ENCODE data around the gene ZNF384.
"Not testable (repeated sequence)": the region's sequence is repeated elsewhere in the genome, so short reads cannot be mapped to it uniquely, and the experiment has no call there.

Gene ZNF384

DNA sequence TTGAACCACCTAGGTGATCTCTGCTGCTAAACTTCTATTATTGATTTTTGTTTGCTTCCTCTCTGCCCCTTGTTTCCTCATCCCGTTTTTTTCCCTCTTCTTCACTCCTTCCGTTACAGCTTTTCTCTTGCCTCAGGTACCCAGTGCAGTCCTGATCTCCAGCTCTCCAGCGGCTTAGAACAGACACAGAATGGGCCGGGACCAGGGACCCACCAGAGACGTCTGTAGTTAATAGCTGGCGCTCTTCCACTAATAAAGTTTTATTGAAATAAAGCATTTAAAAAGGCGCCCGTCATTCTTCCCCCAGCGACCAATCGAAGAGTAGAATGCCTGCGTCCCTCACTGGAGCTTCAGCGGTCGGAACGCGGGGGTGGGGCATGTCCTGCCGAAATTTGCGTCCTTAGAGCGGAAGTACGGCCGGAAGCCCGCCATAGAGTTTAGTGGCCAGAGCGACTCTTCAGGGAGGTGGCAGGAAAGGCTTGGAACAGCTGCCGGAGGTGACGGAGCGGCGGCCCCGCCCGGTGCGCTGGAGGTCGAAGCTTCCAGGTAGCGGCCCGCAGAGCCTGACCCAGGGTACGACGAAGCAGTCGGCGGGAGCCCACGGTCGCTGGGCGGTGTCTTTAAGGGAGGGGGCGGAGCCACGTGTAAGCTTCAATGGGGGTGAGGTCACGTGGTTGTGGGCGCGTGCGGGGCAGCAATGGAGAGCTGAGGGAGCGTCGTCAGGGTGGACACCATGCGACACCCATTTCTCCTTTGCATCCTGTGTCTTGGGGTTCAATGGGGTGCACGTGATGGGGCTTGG, 34.6 kb upstream of the ZNF384 start, which contains the start of gene COPS7A:
Gene COPS7A, plus strand, starts transcription at position 440 of the 802 bp plus-strand sequence. CDS start 611 bp downstream, outside the sequence.
- H4K20me1 ChIP-seq: no peaks in the 10 kb centered on the region
- H3K4me3 ChIP-seq: peak within 1 kb of the TSS; percentile 71
- H3K36me3 ChIP-seq: peaks cover 29% of the 10 kb centered on the region
- TF ChIP-seq Cebpa-rat (IDR thresholded peaks at IDR 0.05): no peak
- H3K27me3 ChIP-seq: no peaks in the 10 kb centered on the region
- peak within 1 kb of the TSS; percentile 79 for H3K27ac ChIP-seq
- no peaks in the 10 kb centered on the region for H3K9me3 ChIP-seq
- peak within 1 kb of the TSS; percentile 91 for H3K4me2 ChIP-seq
- peak within 1 kb of the TSS; percentile 62 for H3K9ac ChIP-seq
- peaks cover 16% of the 10 kb centered on the region for H3K4me1 ChIP-seq

DNA sequence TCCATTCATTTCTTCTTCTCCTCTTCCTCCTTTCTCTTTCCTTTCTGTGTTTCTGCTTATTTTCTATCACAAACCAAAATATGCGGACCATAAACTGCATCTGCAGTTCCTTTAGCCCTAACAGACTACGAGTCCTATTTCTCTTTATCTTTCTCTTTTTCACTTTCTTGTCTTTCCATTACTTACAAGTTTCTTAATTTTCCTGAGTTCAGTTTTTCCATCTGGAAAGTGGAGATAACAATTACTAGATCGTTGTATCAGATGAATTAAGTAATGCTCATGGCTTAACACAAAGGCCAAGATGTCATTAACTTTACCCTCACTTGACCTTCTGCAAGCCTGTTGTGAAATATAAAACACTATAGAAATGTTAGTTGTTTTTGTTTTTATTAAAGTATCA, 33.7 kb upstream of the ZNF384 start:
- Histone ChIP-seq H3K4me3 (no peak overlapping the region), H3K4me2 (peak overlapping the region; percentile 91; the same call in 1 of the 2 replicates), H3K4me1 (peaks cover 16% of the 10 kb centered on the region), H3K9ac (no peak overlapping the region), H3K27ac (no peak overlapping the region), H3K36me3 (peaks cover 19% of the 10 kb centered on the region), H4K20me1 (no peaks in the 10 kb centered on the region), H3K27me3 (no peaks in the 10 kb centered on the region), H3K9me3 (no peaks in the 10 kb centered on the region)
- TF ChIP-seq Cebpa-rat (IDR thresholded peaks at IDR 0.05): no peak

DNA sequence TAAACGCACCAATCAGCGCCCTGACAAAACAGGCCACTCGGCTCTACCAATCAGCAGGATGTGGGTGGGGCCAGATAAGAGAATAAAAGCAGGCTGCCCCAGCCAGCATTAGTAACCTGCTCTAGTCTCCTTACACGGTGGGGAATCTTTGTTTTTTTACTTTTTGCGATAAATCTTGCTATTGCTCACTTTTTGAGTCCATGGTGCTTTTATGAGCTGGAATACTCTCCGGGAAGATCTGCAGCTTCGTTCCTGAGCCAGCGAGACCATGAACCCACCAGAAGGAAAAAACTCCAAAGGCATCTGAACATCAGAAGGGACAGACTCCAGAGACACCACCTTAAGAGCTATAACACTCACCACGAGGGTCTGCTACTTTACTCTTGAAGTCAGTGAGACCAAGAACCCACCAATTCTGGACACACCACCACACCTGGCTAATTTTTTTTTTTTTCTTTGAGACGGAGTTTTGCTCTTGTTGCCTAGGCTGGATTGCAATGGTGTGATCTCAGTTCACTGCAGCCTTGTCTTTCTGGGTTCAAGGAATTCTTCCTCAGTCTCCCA, 27.8 kb upstream of the ZNF384 start:
- TF ChIP-seq Cebpa-rat (IDR thresholded peaks at IDR 0.05): no peak
- Histone ChIP-seq H3K36me3 (no peaks in the 10 kb centered on the region), H3K9me3 (no peaks in the 10 kb centered on the region), H3K9ac (no peak overlapping the region), H3K4me1 (no peaks in the 10 kb centered on the region), H3K27me3 (no peaks in the 10 kb centered on the region), H3K4me3 (no peak overlapping the region), H3K27ac (no peak overlapping the region), H4K20me1 (no peaks in the 10 kb centered on the region), H3K4me2 (no peak overlapping the region)

DNA sequence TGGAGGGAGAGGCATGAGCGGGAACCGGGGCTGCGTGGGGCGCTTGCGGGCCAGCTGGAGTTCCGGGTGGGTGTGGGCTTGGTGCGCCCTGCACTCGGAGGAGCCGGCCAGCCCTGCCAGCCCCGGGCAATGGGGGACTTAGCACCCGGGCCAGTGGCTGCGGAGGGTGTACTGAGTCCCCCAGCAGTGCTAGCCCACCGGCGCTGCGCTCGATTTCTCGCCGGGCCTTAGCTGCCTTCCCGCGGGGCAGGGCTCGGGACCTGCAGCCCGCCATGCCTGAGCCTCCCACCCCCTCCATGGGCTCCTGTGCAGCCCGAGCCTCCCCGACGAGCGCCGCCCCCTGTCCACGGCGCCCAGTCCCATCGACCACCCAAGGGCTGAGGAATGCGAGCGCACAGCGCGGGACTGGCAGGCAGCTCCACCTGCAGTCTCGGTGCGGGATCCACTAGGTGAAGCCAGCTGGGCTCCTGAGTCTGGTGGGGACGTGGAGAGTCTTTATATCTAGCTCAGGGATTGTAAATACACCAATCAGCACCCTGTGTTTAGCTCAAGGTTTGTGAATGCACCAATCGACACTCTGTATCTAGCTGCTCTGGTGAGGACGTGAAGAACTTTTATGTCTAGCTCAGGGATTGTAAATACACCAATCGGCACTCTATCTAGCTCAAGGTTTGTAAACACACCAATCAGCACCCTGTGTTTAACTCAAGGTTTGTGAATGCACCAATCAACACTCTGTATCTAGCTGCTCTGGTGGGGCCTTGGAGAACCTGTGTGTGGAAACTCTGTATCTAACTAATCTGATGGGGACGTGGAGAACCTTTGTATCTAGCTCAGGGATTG, 27.1 kb upstream of the ZNF384 start:
- H4K20me1 ChIP-seq, H3K27ac ChIP-seq, H3K36me3 ChIP-seq: not testable (repeated sequence)

DNA sequence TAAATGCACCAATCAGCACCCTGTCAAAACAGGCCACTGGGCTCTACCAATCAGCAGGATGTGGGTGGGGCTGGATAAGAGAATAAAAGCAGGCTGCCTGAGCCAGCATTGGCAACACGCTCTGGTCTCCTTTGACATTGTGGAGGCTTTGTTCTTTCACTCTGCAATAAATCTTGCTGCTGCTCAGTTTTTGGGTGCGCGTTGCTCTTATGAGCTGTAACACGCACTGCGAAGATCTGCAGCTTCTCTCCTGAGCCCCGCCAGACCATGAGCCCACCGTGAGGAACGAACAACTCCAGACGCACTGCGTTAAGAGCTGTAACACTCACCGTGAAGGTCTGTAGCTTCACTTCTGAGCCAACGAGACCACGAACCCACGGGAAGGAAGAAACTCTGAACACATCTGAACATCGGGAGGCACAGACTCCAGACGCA, 19.8 kb upstream of the ZNF384 start:
- Histone ChIP-seq H3K27me3 (no peaks in the 10 kb centered on the region), H3K9ac (no peak overlapping the region), H4K20me1 (no peaks in the 10 kb centered on the region), H3K4me1 (peaks cover under 1% of the 10 kb centered on the region; the same call in 1 of the 2 replicates), H3K36me3 (no peaks in the 10 kb centered on the region), H3K4me2 (no peak overlapping the region), H3K4me3 (no peak overlapping the region), H3K27ac (no peak overlapping the region), H3K9me3 (0 out of 2 replicates have a peak, but pooled peaks cover 4% of the 10 kb centered on the region)
- no peak for TF ChIP-seq Cebpa-rat (IDR thresholded peaks at IDR 0.05)

More for the DNA sequence above, 27.1 kb upstream of the ZNF384 start:
- not testable (repeated sequence) for H3K9me3 ChIP-seq, H3K4me2 ChIP-seq, H3K4me3 ChIP-seq, H3K4me1 ChIP-seq, H3K27me3 ChIP-seq, H3K9ac ChIP-seq

DNA sequence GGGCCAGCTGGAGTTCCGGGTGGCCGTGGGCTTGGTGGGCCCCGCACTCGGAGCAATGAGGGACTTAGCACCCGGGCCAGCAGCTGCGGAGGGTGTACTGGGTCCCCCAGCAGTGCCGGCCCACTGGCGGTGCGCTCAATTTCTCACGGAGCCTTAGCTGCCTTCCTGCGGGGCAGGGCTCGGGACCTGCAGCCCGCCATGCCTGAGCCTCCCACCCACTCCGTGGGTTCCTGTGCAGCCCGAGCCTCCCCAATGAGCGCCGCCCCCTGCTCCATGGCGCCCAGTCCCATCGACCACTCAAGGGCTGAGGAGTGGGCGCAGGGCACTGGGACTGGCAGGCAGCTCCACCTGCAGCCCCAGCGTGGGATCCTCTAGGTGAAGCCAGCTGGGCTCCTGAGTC, 19.2 kb upstream of the ZNF384 start:
- H4K20me1 ChIP-seq, H3K9me3 ChIP-seq, H3K4me1 ChIP-seq: not testable (repeated sequence)

DNA sequence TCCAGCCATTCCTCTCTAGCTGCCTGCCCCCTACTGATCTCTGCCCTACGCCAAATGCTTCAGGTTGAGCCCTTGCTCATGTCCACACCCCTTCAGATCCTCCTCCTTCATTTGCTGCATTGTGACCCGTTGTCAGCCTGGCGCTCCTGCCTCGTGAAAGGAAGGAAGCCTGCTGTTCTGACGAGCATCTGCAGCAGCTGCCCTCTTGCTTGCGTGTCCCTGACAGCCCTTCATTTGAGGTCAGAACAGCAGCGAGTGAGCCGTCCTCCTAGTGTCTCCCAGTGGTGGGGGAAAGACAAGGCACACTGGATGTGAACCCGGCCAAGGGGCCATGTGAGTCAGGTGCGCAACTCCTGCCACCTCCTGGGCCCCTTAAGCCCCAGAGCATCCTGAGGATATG, 14.5 kb upstream of the ZNF384 start:
- Histone ChIP-seq H3K9me3 (0 out of 2 replicates have a peak, but pooled peaks cover 4% of the 10 kb centered on the region), H3K4me1 (peaks cover 28% of the 10 kb centered on the region), H3K27ac (no peak overlapping the region), H3K9ac (no peak overlapping the region), H3K4me2 (peak overlapping the region; percentile 37), H4K20me1 (no peaks in the 10 kb centered on the region), H3K4me3 (no peak overlapping the region), H3K27me3 (peaks cover 16% of the 10 kb centered on the region; the same call in 1 of the 2 replicates), H3K36me3 (no peaks in the 10 kb centered on the region)
- TF ChIP-seq Cebpa-rat (IDR thresholded peaks at IDR 0.05): no peak

More for the DNA sequence above, 19.2 kb upstream of the ZNF384 start:
- not testable (repeated sequence) for H3K36me3 ChIP-seq, H3K4me2 ChIP-seq, H3K27ac ChIP-seq, H3K27me3 ChIP-seq, H3K9ac ChIP-seq, H3K4me3 ChIP-seq

DNA sequence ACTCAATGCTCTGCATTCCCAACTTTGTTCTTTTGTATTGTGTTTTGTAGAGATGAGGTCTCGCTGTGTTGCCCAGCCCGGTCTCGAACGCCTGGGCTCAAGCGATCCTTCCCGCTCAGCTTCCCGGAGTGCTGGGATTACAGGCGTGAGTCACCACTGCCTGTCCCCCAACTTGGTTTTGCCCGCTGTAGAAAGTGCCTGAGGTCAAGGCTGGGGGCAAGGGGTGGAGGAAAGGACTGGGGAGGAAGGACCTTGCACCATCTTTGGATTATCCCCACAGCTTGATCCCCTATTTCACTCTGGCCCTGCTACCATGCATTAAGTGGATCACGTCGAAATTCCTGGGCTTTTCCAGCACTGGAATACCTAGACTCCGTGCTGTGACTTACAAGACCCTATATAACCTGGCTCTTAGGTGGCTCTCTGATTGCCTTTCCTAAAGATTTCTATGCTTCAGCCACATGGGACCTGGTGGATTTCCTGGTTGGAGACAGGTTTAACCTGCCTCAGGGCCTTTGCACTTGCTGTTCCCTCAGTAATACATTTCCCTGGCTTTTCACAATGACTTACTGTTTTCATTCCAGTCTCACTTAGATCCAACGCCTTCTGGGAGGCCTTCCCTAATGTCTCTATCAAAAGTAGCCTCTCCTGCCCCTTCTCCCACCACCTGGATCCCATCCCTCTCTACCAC, 12.0 kb upstream of the ZNF384 start:
- peak overlapping the region; percentile 64; the same call in 1 of the 2 replicates for H3K9ac ChIP-seq
- H3K36me3 ChIP-seq: no peaks in the 10 kb centered on the region
- peak overlapping the region; percentile 77 for H3K4me3 ChIP-seq
- H3K4me1 ChIP-seq: peaks cover 52% of the 10 kb centered on the region
- H3K9me3 ChIP-seq: no peaks in the 10 kb centered on the region
- H3K27me3 ChIP-seq: peaks cover 16% of the 10 kb centered on the region; the same call in 1 of the 2 replicates
- peak overlapping the region; percentile 99 for H3K4me2 ChIP-seq
- no peaks in the 10 kb centered on the region for H4K20me1 ChIP-seq
- no peak for TF ChIP-seq Cebpa-rat (IDR thresholded peaks at IDR 0.05)
- 0 out of 2 replicates have a peak overlapping the region, but pooled peaks have one; percentile 18 for H3K27ac ChIP-seq

DNA sequence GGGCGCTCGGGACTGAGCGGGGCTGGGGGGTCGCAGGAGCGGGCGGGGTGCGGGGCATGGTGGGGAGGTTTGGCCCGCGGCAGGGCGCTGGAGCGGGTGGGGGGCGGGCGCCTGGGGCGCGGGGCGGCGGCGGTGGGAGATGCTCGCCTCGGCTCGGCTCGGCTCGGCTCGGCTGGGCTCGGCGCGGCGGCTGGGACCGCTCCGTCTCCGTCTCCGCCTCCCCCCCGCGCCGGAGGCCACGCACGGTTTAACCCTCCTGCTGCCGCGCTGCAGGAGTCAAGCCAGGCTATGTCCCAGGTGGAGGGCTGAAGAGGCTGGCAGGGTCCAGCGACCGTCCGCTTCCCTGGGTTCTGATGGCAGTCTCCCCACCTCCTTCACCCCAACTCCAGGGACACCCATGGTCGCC, 11.5 kb upstream of the ZNF384 start, which contains the start of gene PIANP:
Gene PIANP, minus strand, starts transcription at position 170 of the 406 bp plus-strand sequence. CDS start 2,754 bp downstream, outside the sequence.
- Histone ChIP-seq H3K27me3 (peaks cover 16% of the 10 kb centered on the region; the same call in 1 of the 2 replicates), H3K9ac (peak within 1 kb of the TSS; percentile 72), H3K4me2 (peak within 1 kb of the TSS; percentile 99), H3K27ac (peak within 1 kb of the TSS; percentile 72), H3K4me1 (peaks cover 58% of the 10 kb centered on the region), H4K20me1 (no peaks in the 10 kb centered on the region), H3K4me3 (peak within 1 kb of the TSS; percentile 77), H3K9me3 (no peaks in the 10 kb centered on the region), H3K36me3 (no peaks in the 10 kb centered on the region)
- TF ChIP-seq Cebpa-rat (IDR thresholded peaks at IDR 0.05): no peak
